ENCODE data around the gene TXNRD1.

GRCh38 chr12:104219361-104219892 lies 3.8 kb downstream of the TXNRD1 start:
- no peak for TF ChIP-seq POLR2A (IDR thresholded peaks at IDR 0.05)
- no peak for TF ChIP-seq CTCF (IDR thresholded peaks at IDR 0.05)

Data from prostate gland (tissue), 2 donors.